OCI-LY1 (cell line): Measurements from ENCODE around the gene ZFP42.

Experiments used
- H2AFZ ChIP-seq: fragments of 200-600 bp; sonication (generic), shearing (Covaris generic); 2 replicates; pipeline ENCODE4 v1.6.0; 2014; ENCODE audit warnings: antibody characterized with exemption, mild to moderate bottlenecking, low read length
- H3F3A ChIP-seq: fragments of 200-600 bp; sonication (generic), shearing (Covaris generic); 2 replicates; pipeline ENCODE4 v1.6.0; 2014; ENCODE audit warnings: mild to moderate bottlenecking, antibody characterized with exemption, low read length, moderate library complexity; ENCODE audit not compliant: insufficient read depth
- H3K27ac ChIP-seq: fragments of 200-600 bp; sonication (generic); 2 replicates; pipeline ENCODE4 v1.5.1; 2014; ENCODE audit warnings: low read length, mixed run types, mild to moderate bottlenecking, low read depth; ENCODE audit not compliant: poor library complexity, severe bottlenecking
- H3K27me3 ChIP-seq: fragments of 200-600 bp; sonication (generic); 2 replicates; pipeline ENCODE4 v1.6.0; 2014; ENCODE audit warnings: antibody characterized with exemption, mild to moderate bottlenecking, low read length, moderate library complexity; ENCODE audit not compliant: insufficient read depth
- H3K36me3 ChIP-seq: fragments of 200-600 bp; sonication (generic); 2 replicates; pipeline ENCODE4 v1.6.1; 2014; ENCODE audit warnings: mild to moderate bottlenecking, antibody characterized with exemption, low read length, moderate library complexity, mixed read lengths; ENCODE audit not compliant: insufficient read depth
- H3K4me1 ChIP-seq: fragments of 200-600 bp; sonication (generic); 2 replicates; pipeline ENCODE4 v1.5.1; 2014; ENCODE audit warnings: mild to moderate bottlenecking, low read length, moderate library complexity; ENCODE audit not compliant: insufficient read depth, severe bottlenecking
- H3K4me2 ChIP-seq: fragments of 200-600 bp; sonication (generic), shearing (Covaris generic); 2 replicates; pipeline ENCODE4 v1.6.1; 2014; ENCODE audit warnings: low read length
- H3K4me3 ChIP-seq: fragments of 200-600 bp; sonication (generic); 2 replicates; pipeline ENCODE4 v1.5.1; 2014; ENCODE audit warnings: low read length, low read depth, mild to moderate bottlenecking, mixed read lengths; ENCODE audit not compliant: poor library complexity, severe bottlenecking
- H3K79me2 ChIP-seq: fragments of 200-600 bp; shearing (Covaris generic); 2 replicates; pipeline ENCODE4 v1.6.1; 2016; ENCODE audit warnings: mixed run types, low read length, mixed read lengths; ENCODE audit not compliant: insufficient read depth
- H3K9ac ChIP-seq: fragments of 200-600 bp; sonication (generic), shearing (Covaris generic); 2 replicates; pipeline ENCODE4 v1.6.1; 2014; ENCODE audit warnings: mild to moderate bottlenecking, low read length, mixed read lengths
- H3K9me2 ChIP-seq: fragments of 200-600 bp; sonication (generic), shearing (Covaris generic); 2 replicates; pipeline ENCODE4 v1.6.1; 2014; ENCODE audit warnings: low read depth, mild to moderate bottlenecking, low read length, mixed read lengths
- H3K9me3 ChIP-seq: fragments of 200-600 bp; shearing (Covaris generic); 2 replicates; pipeline ENCODE4 v1.6.1; 2014; ENCODE audit warnings: low read length, mixed read lengths
- H4K20me1 ChIP-seq: fragments of 200-600 bp; sonication (generic), shearing (Covaris generic); 2 replicates; pipeline ENCODE4 v1.6.0; 2016; ENCODE audit warnings: mild to moderate bottlenecking, low read length; ENCODE audit not compliant: insufficient read depth
- EZH2 ChIP-seq: fragments of 200-600 bp; sonication (generic), shearing (Covaris generic); IDR thresholded peaks from 2 replicates; pipeline ENCODE4 v1.8.0; 2017; ENCODE audit warnings: borderline replicate concordance, mixed run types, mild to moderate bottlenecking, antibody characterized with exemption, low read length, moderate library complexity, mixed read lengths
- TF ChIP-seq, protein P1 (sequence below): fragments of 200-600 bp; sonication (generic), shearing (Covaris generic); IDR thresholded peaks from 2 replicates; pipeline ENCODE4 v1.5.1; 2017; ENCODE audit warnings: mild to moderate bottlenecking, antibody characterized with exemption, low read length, moderate library complexity, mixed read lengths

ZFP42 gene

DNA sequence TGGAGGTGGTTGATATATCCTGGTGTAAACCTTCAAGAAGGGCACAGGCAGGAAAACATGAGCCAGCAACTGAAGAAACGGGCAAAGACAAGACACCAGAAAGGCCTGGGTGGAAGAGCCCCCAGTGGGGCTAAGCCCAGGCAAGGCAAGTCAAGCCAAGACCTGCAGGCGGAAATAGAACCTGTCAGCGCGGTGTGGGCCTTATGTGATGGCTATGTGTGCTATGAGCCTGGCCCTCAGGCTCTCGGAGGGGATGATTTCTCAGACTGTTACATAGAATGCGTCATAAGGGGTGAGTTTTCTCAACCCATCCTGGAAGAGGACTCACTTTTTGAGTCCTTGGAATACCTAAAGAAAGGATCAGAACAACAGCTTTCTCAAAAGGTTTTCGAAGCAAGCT is 7.2 kb downstream of the ZFP42 start:
- H3K27ac ChIP-seq: no peak overlapping the region
- H4K20me1 ChIP-seq: no peaks in the 10 kb centered on the region
- H3K36me3 ChIP-seq: no peaks in the 10 kb centered on the region
- no peaks in the 10 kb centered on the region for H3K27me3 ChIP-seq
- no peak overlapping the region for H3K4me3 ChIP-seq
- H3K9me3 ChIP-seq: no peaks in the 10 kb centered on the region
- H3K9ac ChIP-seq: no peak overlapping the region
- no peaks in the 10 kb centered on the region for H3F3A ChIP-seq
- TF ChIP-seq, protein P1, sequence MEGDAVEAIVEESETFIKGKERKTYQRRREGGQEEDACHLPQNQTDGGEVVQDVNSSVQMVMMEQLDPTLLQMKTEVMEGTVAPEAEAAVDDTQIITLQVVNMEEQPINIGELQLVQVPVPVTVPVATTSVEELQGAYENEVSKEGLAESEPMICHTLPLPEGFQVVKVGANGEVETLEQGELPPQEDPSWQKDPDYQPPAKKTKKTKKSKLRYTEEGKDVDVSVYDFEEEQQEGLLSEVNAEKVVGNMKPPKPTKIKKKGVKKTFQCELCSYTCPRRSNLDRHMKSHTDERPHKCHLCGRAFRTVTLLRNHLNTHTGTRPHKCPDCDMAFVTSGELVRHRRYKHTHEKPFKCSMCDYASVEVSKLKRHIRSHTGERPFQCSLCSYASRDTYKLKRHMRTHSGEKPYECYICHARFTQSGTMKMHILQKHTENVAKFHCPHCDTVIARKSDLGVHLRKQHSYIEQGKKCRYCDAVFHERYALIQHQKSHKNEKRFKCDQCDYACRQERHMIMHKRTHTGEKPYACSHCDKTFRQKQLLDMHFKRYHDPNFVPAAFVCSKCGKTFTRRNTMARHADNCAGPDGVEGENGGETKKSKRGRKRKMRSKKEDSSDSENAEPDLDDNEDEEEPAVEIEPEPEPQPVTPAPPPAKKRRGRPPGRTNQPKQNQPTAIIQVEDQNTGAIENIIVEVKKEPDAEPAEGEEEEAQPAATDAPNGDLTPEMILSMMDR: no peak
- TF ChIP-seq EZH2: no peak
- no peak overlapping the region for H2AFZ ChIP-seq
- H3K4me2 ChIP-seq: no peak overlapping the region
- no peaks in the 10 kb centered on the region for H3K9me2 ChIP-seq
- H3K4me1 ChIP-seq: no peaks in the 10 kb centered on the region
- no peaks in the 10 kb centered on the region for H3K79me2 ChIP-seq

DNA sequence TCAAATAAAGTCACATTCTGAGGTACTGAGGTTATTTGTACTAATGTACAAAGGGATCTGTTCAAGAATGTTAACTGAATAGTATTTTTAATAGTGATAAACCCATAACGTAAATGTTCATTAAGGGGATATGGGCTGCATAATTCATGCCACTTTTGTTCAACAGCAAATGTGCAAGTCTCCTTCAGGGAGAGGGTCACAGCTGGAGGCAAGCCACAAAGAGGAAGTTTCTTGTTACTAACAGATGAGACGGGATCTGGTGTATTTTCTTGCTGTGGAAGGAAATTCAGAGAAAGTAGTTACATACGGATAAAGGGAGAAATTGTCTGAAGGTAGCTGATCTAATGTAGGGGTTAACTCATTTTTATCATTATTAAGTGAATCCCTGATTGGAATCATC is 10.0 kb downstream of the ZFP42 start:
- no peak for TF ChIP-seq EZH2
- TF ChIP-seq, protein P1: no peak
- Histone ChIP-seq H3K27me3 (no peaks in the 10 kb centered on the region), H3K27ac (no peak overlapping the region), H3K36me3 (no peaks in the 10 kb centered on the region), H3K79me2 (no peaks in the 10 kb centered on the region), H3K4me3 (no peak overlapping the region), H3K4me2 (no peak overlapping the region), H3K9ac (no peak overlapping the region), H2AFZ (no peak overlapping the region), H3K9me3 (no peaks in the 10 kb centered on the region), H3F3A (no peaks in the 10 kb centered on the region), H4K20me1 (no peaks in the 10 kb centered on the region), H3K9me2 (no peaks in the 10 kb centered on the region), H3K4me1 (no peaks in the 10 kb centered on the region)

DNA sequence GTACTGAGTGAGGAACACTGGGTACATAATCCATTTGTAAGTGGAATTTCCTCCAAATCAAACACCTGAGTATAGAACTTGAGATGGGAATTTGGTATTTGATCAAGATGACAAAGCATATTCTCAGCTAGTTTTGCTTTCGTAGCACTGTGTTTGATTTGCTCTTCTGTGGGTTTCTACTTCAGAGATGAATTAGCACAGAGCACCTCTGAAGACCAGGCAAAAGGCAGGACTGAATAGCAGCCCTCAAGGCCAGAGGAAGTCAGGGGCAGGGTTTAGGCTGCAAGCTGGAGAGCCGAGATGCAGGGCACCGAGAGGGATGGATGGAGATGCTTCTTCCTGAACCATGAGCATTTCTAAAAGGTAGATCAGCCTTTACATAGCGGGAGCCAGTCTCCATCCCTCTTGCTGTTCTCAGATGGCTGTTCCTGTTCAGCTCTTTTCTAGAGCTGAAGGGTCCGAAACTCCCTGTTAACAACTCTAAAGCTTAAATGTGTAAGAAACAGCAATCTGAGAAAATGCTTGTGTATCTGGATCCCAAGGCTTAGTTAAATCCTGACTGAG is 10.8 kb downstream of the ZFP42 start:
- no peaks in the 10 kb centered on the region for H3F3A ChIP-seq
- H3K9me2 ChIP-seq: no peaks in the 10 kb centered on the region
- no peaks in the 10 kb centered on the region for H3K4me1 ChIP-seq
- no peak overlapping the region for H2AFZ ChIP-seq
- TF ChIP-seq, protein P1: no peak
- no peak for TF ChIP-seq EZH2
- no peak overlapping the region for H3K9ac ChIP-seq
- no peaks in the 10 kb centered on the region for H3K27me3 ChIP-seq
- H3K27ac ChIP-seq: no peak overlapping the region
- no peak overlapping the region for H3K4me2 ChIP-seq
- H3K4me3 ChIP-seq: no peak overlapping the region
- H3K36me3 ChIP-seq: no peaks in the 10 kb centered on the region
- no peaks in the 10 kb centered on the region for H3K79me2 ChIP-seq
- no peaks in the 10 kb centered on the region for H4K20me1 ChIP-seq
- H3K9me3 ChIP-seq: no peaks in the 10 kb centered on the region
